Ovary (tissue), 9 donors: ENCODE measurements around the gene CCDC188. TPM values are rescaled to one million over a fixed set of nuclear protein-coding genes. Genes with fewer than 3 reads are reported as not detected.

Experiments
- DNase-seq, 5 donors: peaks; one replicate each; pipeline ENCODE4 v3.0.0-alpha.2; 2019 to 2020
- H3K27ac ChIP-seq, 2 donors: fragments of 200-600 bp; one replicate each; pipeline versions ENCODE4 v1.5.1 to v1.8.0; 2019 to 2022
- H3K27me3 ChIP-seq: fragments of 200-600 bp; one replicate; pipeline ENCODE4 v1.8.0; 2022
- H3K36me3 ChIP-seq: fragments of 200-600 bp; sonication (generic); one replicate; pipeline ENCODE4 v1.5.1; 2019
- H3K4me1 ChIP-seq: one replicate; pipeline ENCODE4 v1.8.1; 2013; ENCODE audit warnings: mild to moderate bottlenecking, moderate library complexity; ENCODE audit not compliant: insufficient read depth
- H3K4me3 ChIP-seq: fragments of 200-600 bp; sonication (generic); one replicate; pipeline ENCODE4 v1.5.1; 2017
- H3K9me3 ChIP-seq, 2 donors: fragments of 200-600 bp in 1 of 2; sonication (generic) in 1 of 2; one replicate each; pipeline versions ENCODE4 v1.5.1 to v1.8.1; 2013 to 2019; ENCODE audit warnings: mild to moderate bottlenecking in 1 of 2, moderate library complexity in 1 of 2
- CTCF ChIP-seq, 3 donors: fragments of 450-650 bp in 2 of 3; fragments of 200-600 bp in 1 of 3; IDR thresholded peaks; one replicate each; pipeline versions ENCODE4 v1.5.1 to v1.8.0; 2016 to 2022; ENCODE audit warnings: antibody characterized with exemption in 3 of 3, mild to moderate bottlenecking in 1 of 3
- EP300 ChIP-seq: sonication (generic); formaldehyde crosslinking; IDR thresholded peaks from one replicate; pipeline ENCODE4 v1.6.1; 2017; ENCODE audit warnings: antibody characterized with exemption
- POLR2A ChIP-seq: fragments of 450-650 bp; IDR thresholded peaks from one replicate; pipeline ENCODE4 v1.6.1; 2017; ENCODE audit warnings: antibody characterized with exemption, mild to moderate bottlenecking, moderate library complexity
- WGBS, 3 donors: extraction: QIAGEN DNeasy Blood & Tissue Kit in 1 of 3; methylation state at CpG; one replicate each; pipeline versions ENCODE4 v1.1.5 to v1.1.7; 2013 to 2017; 5-methylcytosine and 5-hydroxymethylcytosine counted together
- intact Hi-C, 4 donors: fragments of 100-400 bp; cut with DNase I; formaldehyde crosslinking; loops; one replicate each; pipeline versions ENCODE4 v1.11.0 to v1.15.1; 2022 to 2023
- polyA plus RNA-seq, 2 donors: library from polyadenylated mRNA; stranded (reverse); fragments of 200-250 nt in 1 of 2; fragments of 350-450 nt in 1 of 2; fragmentation: Illumina TruSeq in 1 of 2; extraction: RNeasy Lipid Tissue Mini Kit (QIAGEN cat#74804) in 1 of 2; gene quantifications; one replicate each; pipeline ENCODE4 v1.2.3, GENCODE V29; 2013 to 2014
- total RNA-seq, 7 donors: library from RNA; depleted of rRNA in 2 of 7; stranded (reverse); fragments of >200 nt in 2 of 7; fragmentation: NEBNext Ultra II Directional in 3 of 7; extraction: Animal tissue kit (Norgen Biotek cat#: 25700) in 3 of 7; gene quantifications; one replicate each; pipeline versions ENCODE4 v1.1.0 to v1.2.4, GENCODE V29; 2016 to 2023
- donor health status: DM: no; HTN: no; CAD: no; lungs with moderate emphysema.
- donor health status: DM: no; HTN: no; CAD: no.
- donor health status: Bipolar disorder and iron deficiency.
- donor health status: DM: yes; HTN: yes; CAD: no.
- donor health status: DM: no; HTN: no; CAD: no.
- donor health status: DM: yes; HTN: yes; CAD: no.

Gene CCDC188
- total and polyA plus RNA-seq, 9 donors: 0.27 to 1.1 (median 0.42) TPM; not detected in 1

GRCh38 chr22:20145832-20146223, 5.0 kb downstream of the CCDC188 start:
- H3K9me3 ChIP-seq: no peaks in the 10 kb centered on the region
- H3K27me3 ChIP-seq: no peaks in the 10 kb centered on the region
- TF ChIP-seq EP300 (no peak), CTCF (IDR thresholded peaks at IDR 0.05) (no peak), POLR2A (no peak)
- DNase-seq: no peak
- WGBS, 3 donors: 81 to 86% (median 82%) methylated on average over 21 of the region's 21 CpGs
- H3K4me3 ChIP-seq: no peak overlapping the region
- no peaks in the 10 kb centered on the region for H3K4me1 ChIP-seq
- no peaks in the 10 kb centered on the region for H3K36me3 ChIP-seq
- H3K27ac ChIP-seq: no peak overlapping the region
- intact Hi-C loops: no loop called here

- no peak for TF ChIP-seq POLR2A
- no peak for TF ChIP-seq CTCF (IDR thresholded peaks at IDR 0.05)
- TF ChIP-seq EP300: no peak
- WGBS, 3 donors: 87 to 90% (median 89%) methylated on average over 18 to 22 of the region's 22 CpGs
Measured at GRCh38 chr22:20145206-20145831, 5.5 kb downstream of the CCDC188 start.

GRCh38 chr22:20143883-20144665, 6.8 kb downstream of the CCDC188 start:
- Histone ChIP-seq H3K9me3 (no peaks in the 10 kb centered on the region), H3K4me3 (no peak overlapping the region), H3K36me3 (no peaks in the 10 kb centered on the region), H3K4me1 (no peaks in the 10 kb centered on the region), H3K27me3 (no peaks in the 10 kb centered on the region), H3K27ac (no peak overlapping the region)
- intact Hi-C loops: no loop called here
- no peak for TF ChIP-seq CTCF (IDR thresholded peaks at IDR 0.05)
- no peak for TF ChIP-seq EP300
- TF ChIP-seq POLR2A: no peak
- DNase-seq: no peak
- 81 to 84% (median 83%) methylated on average over 17 to 19 of the region's 19 CpGs for WGBS, 3 donors

More at GRCh38 chr22:20145206-20145831, 5.5 kb downstream of the CCDC188 start:
- intact Hi-C loops: no loop called here
- no peak for DNase-seq
- Histone ChIP-seq H3K27ac (no peak overlapping the region), H3K36me3 (no peaks in the 10 kb centered on the region), H3K4me1 (no peaks in the 10 kb centered on the region), H3K9me3 (no peaks in the 10 kb centered on the region), H3K4me3 (no peak overlapping the region), H3K27me3 (no peaks in the 10 kb centered on the region)

GRCh38 chr22:20142711-20143621, 7.9 kb downstream of the CCDC188 start:
- 89 to 92% (median 90%) methylated on average over 62 to 65 of the region's 65 CpGs for WGBS, 3 donors
- no peaks in the 10 kb centered on the region for H3K36me3 ChIP-seq

More at GRCh38 chr22:20142711-20143621, 7.9 kb downstream of the CCDC188 start:
- intact Hi-C loops: no loop called here
- H3K9me3 ChIP-seq: no peaks in the 10 kb centered on the region
- no peak overlapping the region for H3K27ac ChIP-seq
- no peaks in the 10 kb centered on the region for H3K4me1 ChIP-seq
- TF ChIP-seq POLR2A: no peak
- no peak for TF ChIP-seq EP300
- H3K27me3 ChIP-seq: no peaks in the 10 kb centered on the region
- no peak overlapping the region for H3K4me3 ChIP-seq
- no peak for DNase-seq
